Keratinocyte (primary cell): ENCODE results near the gene FRMD4B. TPM values are rescaled to one million over a fixed set of nuclear protein-coding genes. Genes with fewer than 3 reads are reported as not detected.

Experiments
- DNase-seq: peaks from one replicate; pipeline ENCODE4 v3.0.0-alpha.2; 2011; ENCODE audit warnings: low read depth, missing footprints, low spot score
- FAIRE-seq: peaks from 2 replicates; lab custom pipeline; 2011; peaks lifted over from hg19 to GRCh38; lab: Jason Lieb, UNC
- H2AFZ ChIP-seq: 2 replicates; pipeline ENCODE4 v1.6.0; 2012; ENCODE audit warnings: low read length, control low read depth, inconsistent platforms; ENCODE audit not compliant: control insufficient read depth
- H3K27ac ChIP-seq: 2 replicates; pipeline ENCODE4 v1.5.1; 2011; ENCODE audit warnings: low read length; ENCODE audit not compliant: control insufficient read depth, insufficient read depth
- H3K27me3 ChIP-seq: 3 replicates; pipeline ENCODE4 v1.6.0; 2011; ENCODE audit warnings: low read length; ENCODE audit not compliant: control insufficient read depth, insufficient read depth; ENCODE audit errors: extremely low read depth
- H3K36me3 ChIP-seq, 2 experiments: 2 replicates in 1 of 2; 3 replicates in 1 of 2; pipeline ENCODE4 v1.5.1; 2011; ENCODE audit warnings: low read length in 2 of 2, mild to moderate bottlenecking in 1 of 2; ENCODE audit not compliant: control insufficient read depth in 2 of 2, insufficient read depth in 2 of 2; ENCODE audit errors: extremely low read depth in 1 of 2
- H3K4me1 ChIP-seq: 3 replicates; pipeline ENCODE4 v1.5.1; 2011; ENCODE audit warnings: low read length; ENCODE audit not compliant: control insufficient read depth, insufficient read depth; ENCODE audit errors: extremely low read depth
- H3K4me2 ChIP-seq: 3 replicates; pipeline ENCODE4 v1.6.0; 2011; ENCODE audit warnings: low read depth, low read length; ENCODE audit not compliant: control insufficient read depth, insufficient read depth; ENCODE audit errors: extremely low read depth
- H3K4me3 ChIP-seq, 3 experiments: fragments of 200-600 bp in 1 of 3; sonication (generic) in 1 of 3; 2 replicates in 2 of 3; 3 replicates in 1 of 3; pipeline ENCODE4 v1.5.1; 2011 to 2016; ENCODE audit warnings: low read length in 3 of 3, mild to moderate bottlenecking in 3 of 3, control low read depth in 2 of 3, inconsistent platforms in 1 of 3, low read depth in 1 of 3, mixed read lengths in 1 of 3, mixed run types in 1 of 3, moderate library complexity in 1 of 3; ENCODE audit not compliant: control insufficient read depth in 2 of 3, insufficient read depth in 2 of 3; ENCODE audit errors: extremely low read depth in 1 of 3
- H3K79me2 ChIP-seq: 2 replicates; pipeline ENCODE4 v1.6.0; 2012; ENCODE audit warnings: low read length; ENCODE audit not compliant: control insufficient read depth, insufficient read depth
- H3K9ac ChIP-seq: 3 replicates; pipeline ENCODE4 v1.6.0; 2011; ENCODE audit warnings: low read length; ENCODE audit not compliant: control insufficient read depth, insufficient read depth; ENCODE audit errors: extremely low read depth
- H3K9me1 ChIP-seq: 3 replicates; pipeline ENCODE4 v1.6.0; 2011; ENCODE audit warnings: low read length; ENCODE audit not compliant: control insufficient read depth, insufficient read depth; ENCODE audit errors: extremely low read depth
- H3K9me3 ChIP-seq: 2 replicates; pipeline ENCODE4 v1.5.1; 2012; ENCODE audit warnings: low read depth, low read length; ENCODE audit not compliant: control insufficient read depth
- H4K20me1 ChIP-seq: 3 replicates; pipeline ENCODE4 v1.6.0; 2011; ENCODE audit warnings: low read length; ENCODE audit not compliant: control insufficient read depth, insufficient read depth; ENCODE audit errors: extremely low read depth
- EZH2 ChIP-seq: IDR thresholded peaks from one replicate; pipeline ENCODE4 v1.6.1; 2012; ENCODE audit warnings: inconsistent platforms, mild to moderate bottlenecking, low read length, moderate library complexity
- dilution Hi-C: fragments of 300-500 bp; cut with MboI; formaldehyde crosslinking; loops from one replicate; pipeline ENCODE4 v1.7.0; 2020; ENCODE audit warnings: low sequenced_read_pairs; ENCODE audit not compliant: extremely low pct_ligation_motif_present
- polyA plus RNA-seq, 5 experiments: library from polyadenylated mRNA; depleted of rRNA in 3 of 5; stranded (reverse) in 3 of 5; stranded (forward) in 1 of 5; unstranded in 1 of 5; fragments of >200 nt; gene quantifications; 1 replicate in 1 of 5; 2 replicates in 3 of 5; 3 replicates in 1 of 5; pipeline versions ENCODE4 v1.2.1 to v1.2.3, GENCODE V29; 2011 to 2012; ENCODE audit warnings: missing spikeins in 2 of 5, low read depth in 1 of 5, low replicate concordance in 1 of 5
- TF ChIP-seq, protein P1 (sequence below), 3 experiments: IDR thresholded peaks in 1 of 3; conservative IDR thresholded peaks in 1 of 3; optimal IDR thresholded peaks in 1 of 3; 2 replicates in 2 of 3; 3 replicates in 1 of 3; pipeline versions ENCODE3 to v1.5.1; 2011; ENCODE audit warnings: low read length in 3 of 3, mild to moderate bottlenecking in 3 of 3, moderate library complexity in 2 of 3, control low read depth in 1 of 3, inconsistent platforms in 1 of 3; ENCODE audit not compliant: insufficient read depth in 2 of 3; ENCODE audit errors: extremely low read depth in 1 of 3

The FRMD4B gene
- polyA plus RNA-seq, 1 donor (not counting 4 experiments of a cell fraction or from before 2014, with no cell fraction given): 48.3 TPM

DNA sequence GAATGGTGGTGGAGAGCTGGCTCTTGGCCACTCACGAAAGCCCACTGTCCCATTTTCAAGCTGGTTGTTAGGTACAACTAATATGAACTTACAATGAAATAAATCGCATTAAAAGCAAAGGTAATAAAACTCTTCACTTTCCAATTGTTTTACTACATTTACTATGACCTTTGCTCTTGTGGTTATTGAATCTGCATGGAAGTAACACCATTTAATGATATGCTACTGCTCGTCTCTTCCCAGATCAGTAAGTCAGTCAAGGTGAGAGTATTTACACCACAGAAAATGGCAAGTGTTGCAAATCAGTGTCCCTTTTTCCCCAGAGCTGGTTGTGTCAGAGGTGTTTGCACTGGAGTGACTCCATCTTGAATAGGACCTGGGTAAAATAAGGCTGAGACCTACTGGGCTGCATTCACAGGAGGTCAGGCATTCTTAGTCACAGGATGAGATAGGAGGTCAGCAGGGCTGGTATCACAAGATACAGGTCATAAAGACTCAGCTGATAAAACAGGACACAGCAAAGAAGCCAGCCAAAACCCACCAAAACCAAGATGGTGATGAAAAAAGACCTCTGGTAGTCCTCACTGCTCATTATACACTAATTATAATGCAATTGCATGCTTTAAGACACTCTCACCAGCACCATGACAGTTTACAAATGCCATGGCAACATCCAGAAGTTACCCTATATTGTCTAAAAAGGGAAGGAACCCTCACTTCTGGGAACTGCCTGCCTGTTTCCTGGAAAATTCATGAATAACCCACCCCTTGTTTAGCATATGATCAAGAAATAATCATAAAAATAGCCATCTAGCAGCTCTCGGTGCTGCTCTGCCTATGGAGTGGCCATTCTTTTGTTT is 57.6 kb downstream of the FRMD4B start:
- Histone ChIP-seq H3K9ac (no peak overlapping the region), H3K9me1 (no peaks in the 10 kb centered on the region), H3K9me3 (no peaks in the 10 kb centered on the region), H4K20me1 (peaks cover 5% of the 10 kb centered on the region), H3K4me1 (no peaks in the 10 kb centered on the region), H3K79me2 (peaks cover 12% of the 10 kb centered on the region), H3K27ac (no peak overlapping the region), H3K27me3 (no peaks in the 10 kb centered on the region), H3K36me3 (peaks cover 3 to 14% of the 10 kb centered on the region in 2 experiments), H3K4me3 (no peak overlapping the region), H3K4me2 (no peak overlapping the region), H2AFZ (no peak overlapping the region)
- DNase-seq (no peak), FAIRE-seq (no peak)
- dilution Hi-C loops: no loop called here
- no peak for TF ChIP-seq EZH2
- TF ChIP-seq, protein P1, sequence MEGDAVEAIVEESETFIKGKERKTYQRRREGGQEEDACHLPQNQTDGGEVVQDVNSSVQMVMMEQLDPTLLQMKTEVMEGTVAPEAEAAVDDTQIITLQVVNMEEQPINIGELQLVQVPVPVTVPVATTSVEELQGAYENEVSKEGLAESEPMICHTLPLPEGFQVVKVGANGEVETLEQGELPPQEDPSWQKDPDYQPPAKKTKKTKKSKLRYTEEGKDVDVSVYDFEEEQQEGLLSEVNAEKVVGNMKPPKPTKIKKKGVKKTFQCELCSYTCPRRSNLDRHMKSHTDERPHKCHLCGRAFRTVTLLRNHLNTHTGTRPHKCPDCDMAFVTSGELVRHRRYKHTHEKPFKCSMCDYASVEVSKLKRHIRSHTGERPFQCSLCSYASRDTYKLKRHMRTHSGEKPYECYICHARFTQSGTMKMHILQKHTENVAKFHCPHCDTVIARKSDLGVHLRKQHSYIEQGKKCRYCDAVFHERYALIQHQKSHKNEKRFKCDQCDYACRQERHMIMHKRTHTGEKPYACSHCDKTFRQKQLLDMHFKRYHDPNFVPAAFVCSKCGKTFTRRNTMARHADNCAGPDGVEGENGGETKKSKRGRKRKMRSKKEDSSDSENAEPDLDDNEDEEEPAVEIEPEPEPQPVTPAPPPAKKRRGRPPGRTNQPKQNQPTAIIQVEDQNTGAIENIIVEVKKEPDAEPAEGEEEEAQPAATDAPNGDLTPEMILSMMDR (optimal IDR thresholded peaks at IDR 0.05 in 1 of 3, IDR thresholded peaks at IDR 0.05 in 1 of 3, conservative IDR thresholded peaks at IDR 0.05 in 1 of 3; ENCODE audit: extremely low read depth in 1 of 3, insufficient read depth in 2 of 3, low read length in 3 of 3): no peak

DNA sequence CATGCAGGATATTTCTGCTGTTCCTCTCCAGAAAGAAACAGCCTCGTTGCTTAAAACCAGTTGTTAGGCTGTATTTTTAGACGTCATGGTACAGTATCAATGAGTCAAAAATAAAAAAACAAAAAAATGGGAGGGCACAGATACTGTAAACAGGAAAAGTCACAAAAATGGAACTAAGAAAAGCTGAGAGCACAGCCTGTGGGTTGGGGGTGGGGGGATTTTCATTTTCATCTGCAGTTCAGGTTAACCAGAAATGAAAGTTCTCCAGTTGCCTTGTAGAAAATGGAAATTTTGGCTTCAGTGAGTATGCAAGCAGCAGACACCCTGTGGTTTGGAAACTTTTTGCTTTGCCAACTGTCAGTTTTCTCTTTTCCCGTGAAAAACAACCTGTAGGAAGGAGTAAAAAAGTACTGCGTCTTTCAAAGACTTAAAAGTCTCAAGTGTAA is 59.0 kb downstream of the FRMD4B start:
- Histone ChIP-seq H4K20me1 (peaks cover under 1% of the 10 kb centered on the region), H3K27me3 (no peaks in the 10 kb centered on the region), H2AFZ (no peak overlapping the region), H3K36me3 (peaks cover 1 to 9% of the 10 kb centered on the region in 2 experiments), H3K9ac (no peak overlapping the region), H3K4me3 (no peak overlapping the region), H3K79me2 (peaks cover 7% of the 10 kb centered on the region), H3K4me1 (peaks cover 12% of the 10 kb centered on the region), H3K9me3 (no peaks in the 10 kb centered on the region), H3K4me2 (no peak overlapping the region), H3K9me1 (no peaks in the 10 kb centered on the region), H3K27ac (no peak overlapping the region)
- FAIRE-seq (no peak), DNase-seq (no peak)
- TF ChIP-seq EZH2: no peak
- TF ChIP-seq, protein P1 (optimal IDR thresholded peaks at IDR 0.05 in 1 of 3, IDR thresholded peaks at IDR 0.05 in 1 of 3, conservative IDR thresholded peaks at IDR 0.05 in 1 of 3; ENCODE audit: extremely low read depth in 1 of 3, insufficient read depth in 2 of 3, low read length in 3 of 3): no peak
- dilution Hi-C loops: no loop called here
